Astrocyte (in vitro differentiated cells and primary cell): ENCODE measurements around the gene ODF2L. TPM values are rescaled to one million over a fixed set of nuclear protein-coding genes. Genes with fewer than 3 reads are reported as not detected.
A peak's percentile ranks its signal among the peaks of the same experiment; 100 is the strongest.

ENCODE experiments used
- DNase-seq: peaks from one replicate; pipeline ENCODE4 v3.0.0-alpha.2; 2010; ENCODE audit warnings: low read depth
- FAIRE-seq: peaks from 2 replicates; lab custom pipeline; 2011; peaks lifted over from hg19 to GRCh38; lab: Jason Lieb, UNC
- H2AFZ ChIP-seq: 2 replicates; pipeline ENCODE4 v1.6.0; 2012; ENCODE audit warnings: low read depth, low read length, inconsistent platforms
- H3K27ac ChIP-seq: 2 replicates; pipeline ENCODE4 v1.5.1; 2011; ENCODE audit warnings: low read depth, low read length, inconsistent platforms
- H3K27me3 ChIP-seq: 2 replicates; pipeline ENCODE4 v1.6.0; 2011; ENCODE audit warnings: low read length, inconsistent platforms; ENCODE audit not compliant: insufficient read depth
- H3K36me3 ChIP-seq: 2 replicates; pipeline ENCODE4 v1.5.1; 2011; ENCODE audit warnings: low read length, inconsistent platforms; ENCODE audit not compliant: insufficient read depth
- H3K4me1 ChIP-seq: 2 replicates; pipeline ENCODE4 v1.5.1; 2011; ENCODE audit warnings: low read length, inconsistent platforms; ENCODE audit not compliant: insufficient read depth
- H3K4me2 ChIP-seq: 2 replicates; pipeline ENCODE4 v1.6.0; 2012; ENCODE audit warnings: low read length, inconsistent platforms
- H3K4me3 ChIP-seq: 2 replicates; pipeline ENCODE4 v1.5.1; 2011; ENCODE audit warnings: low read depth, mild to moderate bottlenecking, low read length, inconsistent platforms; ENCODE audit not compliant: insufficient read depth
- H3K79me2 ChIP-seq: 2 replicates; pipeline ENCODE4 v1.6.0; 2012; ENCODE audit warnings: mild to moderate bottlenecking, low read length, inconsistent platforms; ENCODE audit not compliant: insufficient read depth
- H3K9ac ChIP-seq: 2 replicates; pipeline ENCODE4 v1.6.0; 2012; ENCODE audit warnings: mild to moderate bottlenecking, low read length, inconsistent platforms
- H3K9me3 ChIP-seq: 2 replicates; pipeline ENCODE4 v1.5.1; 2012; ENCODE audit warnings: low read depth, mild to moderate bottlenecking, low read length, inconsistent platforms; ENCODE audit not compliant: insufficient read depth
- H4K20me1 ChIP-seq: 2 replicates; pipeline ENCODE4 v1.6.0; 2012; ENCODE audit warnings: low read length, inconsistent platforms; ENCODE audit not compliant: insufficient read depth
- H3K27ac Mint-ChIP-seq: one replicate; pipeline ENCODE4 v1.8.0; 2021; ENCODE audit warnings: mild to moderate bottlenecking, mixed read lengths; ENCODE audit not compliant: unreplicated experiment
- H3K27me3 Mint-ChIP-seq: one replicate; pipeline ENCODE4 v1.8.0; 2021; ENCODE audit warnings: low read depth, mixed read lengths; ENCODE audit not compliant: unreplicated experiment
- H3K36me3 Mint-ChIP-seq: one replicate; pipeline ENCODE4 v1.8.0; 2021; ENCODE audit warnings: low read depth, mixed read lengths; ENCODE audit not compliant: unreplicated experiment
- H3K4me1 Mint-ChIP-seq: one replicate; pipeline ENCODE4 v1.8.0; 2021; ENCODE audit warnings: low read depth, mixed read lengths; ENCODE audit not compliant: unreplicated experiment
- H3K4me3 Mint-ChIP-seq: one replicate; pipeline ENCODE4 v1.8.0; 2021; ENCODE audit warnings: mild to moderate bottlenecking, moderate library complexity, mixed read lengths; ENCODE audit not compliant: unreplicated experiment
- H3K9me3 Mint-ChIP-seq: one replicate; pipeline ENCODE4 v1.8.0; 2021; ENCODE audit warnings: mild to moderate bottlenecking, mixed read lengths; ENCODE audit not compliant: unreplicated experiment
- CTCF ChIP-seq: IDR thresholded peaks from 2 replicates; pipeline ENCODE4 v1.5.1; 2011; ENCODE audit warnings: low read depth, mild to moderate bottlenecking, inconsistent platforms, low read length, moderate library complexity; ENCODE audit not compliant: insufficient read depth
- EZH2 ChIP-seq: IDR thresholded peaks from 2 replicates; pipeline ENCODE4 v1.6.1; 2012; ENCODE audit warnings: mild to moderate bottlenecking, low read length, inconsistent platforms; ENCODE audit not compliant: insufficient read depth
- total RNA-seq: library from RNA; stranded (reverse); gene quantifications from 2 replicates; pipeline ENCODE4 v1.2.1, GENCODE V29; 2021

The ODF2L gene
- total RNA-seq, 1 donor from 2014 or later: 44.7 TPM

- H3K4me1 Mint-ChIP-seq: no peaks in the 10 kb centered on the region
Measured at GRCh38 chr1:86410879-86411278, 14.8 kb upstream of the ODF2L start.

GRCh38 chr1:86409416-86410021 lies 13.4 kb upstream of the ODF2L start:
- no peak for FAIRE-seq
- H3K27me3 Mint-ChIP-seq: peaks cover 3% of the 10 kb centered on the region

More at GRCh38 chr1:86410879-86411278, 14.8 kb upstream of the ODF2L start:
- DNase-seq (no peak), FAIRE-seq (no peak)
- H3K4me2 ChIP-seq: no peak overlapping the region
- H3K79me2 ChIP-seq: no peaks in the 10 kb centered on the region
- Mint-ChIP-seq H3K27me3 (no peaks in the 10 kb centered on the region), H3K27ac (no peak overlapping the region), H3K36me3 (no peaks in the 10 kb centered on the region), H3K4me3 (no peak overlapping the region), H3K9me3 (peaks cover 2% of the 10 kb centered on the region)
- H2AFZ ChIP-seq: no peak overlapping the region
- H3K4me3 ChIP-seq: no peak overlapping the region
- no peaks in the 10 kb centered on the region for H3K36me3 ChIP-seq
- no peaks in the 10 kb centered on the region for H3K27me3 ChIP-seq
- no peak for TF ChIP-seq CTCF
- no peak overlapping the region for H3K9ac ChIP-seq
- H3K4me1 ChIP-seq: no peaks in the 10 kb centered on the region
- no peaks in the 10 kb centered on the region for H4K20me1 ChIP-seq
- no peak overlapping the region for H3K27ac ChIP-seq
- H3K9me3 ChIP-seq: no peaks in the 10 kb centered on the region

More at GRCh38 chr1:86409416-86410021, 13.4 kb upstream of the ODF2L start:
- H3K36me3 ChIP-seq: no peaks in the 10 kb centered on the region
- H3K79me2 ChIP-seq: no peaks in the 10 kb centered on the region
- DNase-seq: peak; percentile 56
- Mint-ChIP-seq H3K4me1 (no peaks in the 10 kb centered on the region), H3K9me3 (peaks cover 2% of the 10 kb centered on the region), H3K4me3 (no peak overlapping the region), H3K27ac (no peak overlapping the region), H3K36me3 (no peaks in the 10 kb centered on the region)
- no peak overlapping the region for H3K27ac ChIP-seq
- H3K9ac ChIP-seq: no peak overlapping the region
- no peak overlapping the region for H3K4me3 ChIP-seq
- no peaks in the 10 kb centered on the region for H3K27me3 ChIP-seq
- no peak overlapping the region for H2AFZ ChIP-seq
- H3K4me2 ChIP-seq: no peak overlapping the region
- H3K9me3 ChIP-seq: no peaks in the 10 kb centered on the region
- H3K4me1 ChIP-seq: no peaks in the 10 kb centered on the region
- no peaks in the 10 kb centered on the region for H4K20me1 ChIP-seq
- TF ChIP-seq CTCF: no peak
- no peak for TF ChIP-seq EZH2
